Endothelial cell of umbilical vein (primary cell): ENCODE measurements around the gene CAND2. TPM values are rescaled to one million over a fixed set of nuclear protein-coding genes. Genes with fewer than 3 reads are reported as not detected.

Source experiments
- BruUV-seq: library from RNA; stranded (reverse); fragments of 400-500 nt; replicated peaks from 2 replicates; lab custom pipeline; 2021; lab: Mats Ljungman, UMichigan
- CTCF ChIA-PET: fragments of 300-600, 350-600 bp; sonication (Branson Sonifier 250); formaldehyde crosslinking; loops from one replicate; lab custom pipeline; 2021; ENCODE audit warnings: antibody characterized with exemption, inconsistent platforms; lab: Charles Lee
- POLR2A ChIA-PET: fragments of 300-600, 350-600 bp; sonication (Branson Sonifier 250); formaldehyde crosslinking; loops from one replicate; lab custom pipeline; 2021; ENCODE audit warnings: antibody characterized with exemption, inconsistent platforms; lab: Charles Lee
- DNase-seq: peaks from one replicate; pipeline ENCODE4 v3.0.0-alpha.2; 2011; ENCODE audit warnings: low read depth, low spot score
- FAIRE-seq: peaks from 2 replicates; lab custom pipeline; 2011; peaks lifted over from hg19 to GRCh38; lab: Jason Lieb, UNC
- H2AFZ ChIP-seq: 2 replicates; pipeline ENCODE4 v1.6.0; 2012; ENCODE audit warnings: low read depth, low read length, control low read depth, inconsistent platforms
- H3K27ac ChIP-seq: 2 replicates; pipeline ENCODE4 v1.5.1; 2011; ENCODE audit warnings: low read depth, mild to moderate bottlenecking, control low read depth, low read length, moderate library complexity; ENCODE audit not compliant: insufficient read depth
- H3K27me3 ChIP-seq, 2 experiments: 2 replicates each; pipeline versions ENCODE4 v1.6.0 to v1.6.1; 2011; ENCODE audit warnings: low read length in 2 of 2, mixed read lengths in 1 of 2; ENCODE audit not compliant: control insufficient read depth in 2 of 2, insufficient read depth in 2 of 2
- H3K36me3 ChIP-seq, 2 experiments: 2 replicates in 1 of 2; 3 replicates in 1 of 2; pipeline ENCODE4 v1.5.1; 2011; ENCODE audit warnings: low read length in 2 of 2, mild to moderate bottlenecking in 1 of 2, moderate library complexity in 1 of 2; ENCODE audit not compliant: control insufficient read depth in 2 of 2, insufficient read depth in 2 of 2; ENCODE audit errors: extremely low read depth in 1 of 2
- H3K4me1 ChIP-seq: 3 replicates; pipeline ENCODE4 v1.5.1; 2011; ENCODE audit warnings: mild to moderate bottlenecking, low read length; ENCODE audit not compliant: control insufficient read depth, insufficient read depth; ENCODE audit errors: extremely low read depth
- H3K4me2 ChIP-seq: 2 replicates; pipeline ENCODE4 v1.6.1; 2011; ENCODE audit warnings: low read length, control low read depth, mixed read lengths; ENCODE audit not compliant: insufficient read depth
- H3K4me3 ChIP-seq, 3 experiments: fragments of 200-600 bp in 1 of 3; sonication (generic), shearing (Covaris generic) in 1 of 3; replicated peaks in 1 of 3; 2 replicates each; pipeline ENCODE4 v1.5.1; 2011 to 2016; ENCODE audit warnings: control low read depth in 3 of 3, low read length in 3 of 3, mild to moderate bottlenecking in 2 of 3, inconsistent platforms in 1 of 3, low read depth in 1 of 3, moderate library complexity in 1 of 3; ENCODE audit not compliant: insufficient read depth in 1 of 3
- H3K79me2 ChIP-seq: 2 replicates; pipeline ENCODE4 v1.6.0; 2012; ENCODE audit warnings: low read length, inconsistent platforms; ENCODE audit not compliant: control insufficient read depth, insufficient read depth
- H3K9ac ChIP-seq: replicated peaks from 2 replicates; pipeline ENCODE3; 2011; ENCODE audit warnings: low read length, control low read depth; ENCODE audit not compliant: insufficient read depth; ENCODE audit errors: extremely low read depth
- H3K9me1 ChIP-seq: replicated peaks from 3 replicates; pipeline ENCODE4 v1.6.0; 2011; ENCODE audit warnings: mild to moderate bottlenecking, low read length; ENCODE audit not compliant: control insufficient read depth, insufficient read depth; ENCODE audit errors: extremely low read depth
- H3K9me3 ChIP-seq: replicated peaks from 2 replicates; pipeline ENCODE4 v1.5.1; 2012; ENCODE audit warnings: low read length, inconsistent platforms; ENCODE audit not compliant: control insufficient read depth, insufficient read depth
- H4K20me1 ChIP-seq: replicated peaks from 2 replicates; pipeline ENCODE3; 2011; ENCODE audit warnings: mild to moderate bottlenecking, low read length; ENCODE audit not compliant: control insufficient read depth, insufficient read depth; ENCODE audit errors: extremely low read depth
- CTCF ChIP-seq, 2 donors: IDR thresholded peaks; 1 replicate in 1 of 2; 2 replicates in 1 of 2; pipeline ENCODE4 v1.5.1; 2011; ENCODE audit warnings: low read length in 2 of 2, mild to moderate bottlenecking in 2 of 2, moderate library complexity in 2 of 2, control low read depth in 1 of 2, inconsistent platforms in 1 of 2, low read depth in 1 of 2; ENCODE audit not compliant: insufficient read depth in 1 of 2; ENCODE audit errors: extremely low read depth in 1 of 2
- EZH2 ChIP-seq: IDR thresholded peaks from 2 replicates; pipeline ENCODE4 v1.6.1; 2012; ENCODE audit warnings: borderline replicate concordance, low read depth, mild to moderate bottlenecking, moderate library complexity, low read length, inconsistent platforms; ENCODE audit not compliant: severe bottlenecking
- FOS ChIP-seq: IDR thresholded peaks from 2 replicates; pipeline ENCODE4 v1.6.1; 2011; ENCODE audit warnings: mild to moderate bottlenecking, low read length, moderate library complexity, borderline replicate concordance; ENCODE audit not compliant: insufficient read depth
- GATA2 ChIP-seq: IDR thresholded peaks from 2 replicates; pipeline ENCODE4 v1.7.0; 2011; ENCODE audit warnings: low read depth, mild to moderate bottlenecking, moderate library complexity, mixed read lengths, low read length; ENCODE audit not compliant: insufficient read length, insufficient read depth
- JUN ChIP-seq: IDR thresholded peaks from 2 replicates; pipeline ENCODE4 v1.6.1; 2011; ENCODE audit warnings: borderline replicate concordance, low read depth; ENCODE audit not compliant: insufficient read length, insufficient read depth
- MAX ChIP-seq: IDR thresholded peaks from 2 replicates; pipeline ENCODE4 v1.6.1; 2011; ENCODE audit not compliant: insufficient read depth, insufficient read length
- MYC ChIP-seq: IDR thresholded peaks from one replicate; pipeline ENCODE4 v1.6.1; 2011; ENCODE audit warnings: mild to moderate bottlenecking, low read depth, low read length
- POLR2AphosphoS5 ChIP-seq: IDR thresholded peaks from 2 replicates; pipeline ENCODE4 v1.6.1; 2012; ENCODE audit warnings: low read depth, mild to moderate bottlenecking, control low read depth, low read length, moderate library complexity; ENCODE audit not compliant: insufficient read depth
- dilution Hi-C: fragments of 300-500 bp; cut with MboI; formaldehyde crosslinking; loops from one replicate; pipeline ENCODE4 v1.15.0; 2019; ENCODE audit warnings: low sequenced_read_pairs; ENCODE audit not compliant: extremely low pct_ligation_motif_present
- intact Hi-C: fragments of 100-400 bp; cut with micrococcal nuclease; formaldehyde crosslinking; loops from one replicate; pipeline ENCODE4 v1.10.0; 2022
- polyA plus RNA-seq, 4 experiments: library from polyadenylated mRNA; depleted of rRNA in 3 of 4; stranded (reverse) in 3 of 4; unstranded in 1 of 4; fragments of >200 nt; gene quantifications; 2 replicates each; pipeline versions ENCODE4 v1.2.1 to v1.2.3, GENCODE V29; 2011 to 2012; ENCODE audit warnings: missing spikeins in 1 of 4
- total RNA-seq: library from RNA; stranded (reverse); gene quantifications from 2 replicates; pipeline ENCODE4 v1.2.3, GENCODE V29; 2021

The CAND2 gene
- total and polyA plus RNA-seq, 2 donors (not counting 3 experiments of a cell fraction or from before 2014, with no cell fraction given) = 7.1 to 11.0 TPM

- no peak overlapping the region for H3K4me2 ChIP-seq
- intact Hi-C loops = no loop called here
- no TSS peak for BruUV-seq
- H3K4me1 ChIP-seq = no peaks in the 10 kb centered on the region
- ChIA-PET CTCF (interaction anchor here (0.7 to 0.9 kb wide), 2 partner anchors 9 to 32 kb away, joined by 3 read pairs; no protein-coding TSS in a partner anchor), POLR2A (no interaction called here)
- FAIRE-seq (no peak), DNase-seq (no peak)
- peaks cover 0 to 4% of the 10 kb centered on the region in 2 experiments for H3K36me3 ChIP-seq
- no peaks in the 10 kb centered on the region for H3K9me3 ChIP-seq
- no peaks in the 10 kb centered on the region for H4K20me1 ChIP-seq
- no peak overlapping the region for H3K27ac ChIP-seq
- no peaks in the 10 kb centered on the region for H3K9me1 ChIP-seq
- no peaks in the 10 kb centered on the region for H3K27me3 ChIP-seq
- TF ChIP-seq MAX (no peak), GATA2 (no peak), POLR2AphosphoS5 (no peak), FOS (no peak), MYC (no peak)
- no peaks in the 10 kb centered on the region for H3K79me2 ChIP-seq
- dilution Hi-C loops = no loop called here
- H3K4me3 ChIP-seq = no peak overlapping the region
- no peak overlapping the region for H2AFZ ChIP-seq
- no peak overlapping the region for H3K9ac ChIP-seq
Measured at GRCh38 chr3:12818773-12819172, 22.3 kb downstream of the CAND2 start.

- Histone ChIP-seq H3K9ac (no peak overlapping the region), H3K9me3 (no peaks in the 10 kb centered on the region), H3K4me2 (no peak overlapping the region), H3K79me2 (no peaks in the 10 kb centered on the region), H3K36me3 (no peaks in the 10 kb centered on the region), H3K4me1 (no peaks in the 10 kb centered on the region), H3K4me3 (no peak overlapping the region), H2AFZ (no peak overlapping the region), H3K27me3 (no peaks in the 10 kb centered on the region), H3K27ac (no peak overlapping the region), H3K9me1 (no peaks in the 10 kb centered on the region), H4K20me1 (no peaks in the 10 kb centered on the region)
- dilution Hi-C loops (no loop called here), intact Hi-C loops (no loop called here)
- TF ChIP-seq CTCF (IDR thresholded peaks at IDR 0.05; ENCODE audit: extremely low read depth in 1 of 2, insufficient read depth in 1 of 2, low read depth in 1 of 2, low read length in 2 of 2) (peak in 1 of 2 donors; percentile 8), EZH2 (no peak), JUN (no peak)
- ChIA-PET CTCF (interaction anchor here (0.7 to 1.2 kb wide), 7 partner anchors 9 to 161 kb away, joined by 3 to 15 read pairs (median 6); partner anchors contain the start of gene RPL32), POLR2A (no interaction called here)
- no TSS peak for BruUV-seq
- DNase-seq = no peak
- no peak for FAIRE-seq
Measured at GRCh38 chr3:12822725-12823373, 26.4 kb downstream of the CAND2 start.
